ENCODE results near the gene AHI1.

AHI1 gene

DNA sequence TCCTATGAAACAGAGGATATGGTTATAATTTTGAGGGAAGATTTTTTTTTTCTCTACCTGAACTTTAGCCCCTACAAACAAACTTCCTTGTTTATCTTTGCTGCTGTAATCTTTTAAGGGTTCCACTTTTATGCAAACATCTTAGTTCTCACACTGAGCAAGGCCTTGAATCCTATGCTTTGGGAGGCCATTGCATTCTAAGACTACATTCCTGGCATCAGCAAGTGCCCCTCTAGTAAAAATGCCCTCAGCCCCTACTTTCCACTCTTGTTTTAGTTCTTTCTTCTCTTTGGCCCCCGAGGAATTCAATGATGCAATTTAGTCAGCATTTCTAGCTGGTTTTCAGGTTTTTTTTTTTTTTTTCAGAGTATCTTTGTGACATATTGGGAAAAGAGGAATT lies 8.1 kb upstream of the AHI1 start:
- Histone ChIP-seq H3K27me3 (ENCODE audit: low read depth, low read length) (no peaks in the 10 kb centered on the region), H3K79me2 (ENCODE audit: low read length) (no peaks in the 10 kb centered on the region), H3K27ac (ENCODE audit: low read length) (no peak overlapping the region), H3K36me3 (replicated peaks; ENCODE audit: low read depth, low read length) (no peaks in the 10 kb centered on the region), H4K20me1 (ENCODE audit: insufficient read depth, low read length) (no peaks in the 10 kb centered on the region), H3K9me3 (ENCODE audit: insufficient read depth, low read length) (no peaks in the 10 kb centered on the region), H3K9ac (ENCODE audit: low read length) (no peak overlapping the region), H3K4me3 (ENCODE audit: low read length) (no peak overlapping the region), H3K4me1 (ENCODE audit: low read length) (peaks cover 5% of the 10 kb centered on the region), H3K4me2 (ENCODE audit: low read length) (no peak overlapping the region), H2AFZ (ENCODE audit: low read depth, low read length) (no peak overlapping the region)
- no peak for TF ChIP-seq EZH2phosphoT487 (IDR thresholded peaks at IDR 0.05; ENCODE audit: low read depth)
- TF ChIP-seq CTCF (IDR thresholded peaks at IDR 0.05; ENCODE audit: low read depth, low read length) = no peak

GRCh38 chr6:135505222-135505621 lies 7.7 kb upstream of the AHI1 start:
- Histone ChIP-seq H4K20me1 (ENCODE audit: insufficient read depth, low read length) (no peaks in the 10 kb centered on the region), H3K9me3 (ENCODE audit: insufficient read depth, low read length) (no peaks in the 10 kb centered on the region), H2AFZ (ENCODE audit: low read depth, low read length) (no peak overlapping the region), H3K9ac (ENCODE audit: low read length) (no peak overlapping the region), H3K27me3 (ENCODE audit: low read depth, low read length) (no peaks in the 10 kb centered on the region), H3K4me1 (ENCODE audit: low read length) (peaks cover 5% of the 10 kb centered on the region), H3K27ac (ENCODE audit: low read length) (no peak overlapping the region), H3K4me3 (ENCODE audit: low read length) (no peak overlapping the region), H3K36me3 (replicated peaks; ENCODE audit: low read depth, low read length) (no peaks in the 10 kb centered on the region), H3K79me2 (ENCODE audit: low read length) (no peaks in the 10 kb centered on the region), H3K4me2 (ENCODE audit: low read length) (no peak overlapping the region)
- TF ChIP-seq EZH2phosphoT487 (IDR thresholded peaks at IDR 0.05; ENCODE audit: low read depth) = no peak
- no peak for TF ChIP-seq CTCF (IDR thresholded peaks at IDR 0.05; ENCODE audit: low read depth, low read length)

DNA sequence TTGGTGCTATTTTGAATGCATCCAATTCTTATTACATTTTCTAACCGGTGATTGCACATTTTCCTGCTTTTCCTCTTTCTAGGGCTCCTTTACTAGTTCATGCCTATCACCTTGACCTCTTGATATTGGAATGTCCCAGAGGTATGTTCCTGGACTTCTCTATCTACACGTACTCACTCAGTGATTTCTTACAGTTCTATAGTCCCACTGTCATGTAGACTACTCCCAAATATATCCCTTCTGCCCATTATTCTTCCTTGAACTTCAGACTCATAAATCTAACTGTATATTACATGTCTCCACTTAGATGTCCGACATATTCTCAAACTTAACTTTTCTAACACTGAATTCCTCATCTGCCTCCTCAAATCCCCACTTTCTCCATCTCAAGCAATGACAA lies 7.2 kb upstream of the AHI1 start:
- H3K4me2 ChIP-seq (ENCODE audit: low read length) = no peak overlapping the region
- H3K9me3 ChIP-seq (ENCODE audit: insufficient read depth, low read length) = no peaks in the 10 kb centered on the region
- H3K4me3 ChIP-seq (ENCODE audit: low read length) = no peak overlapping the region
- TF ChIP-seq CTCF (IDR thresholded peaks at IDR 0.05; ENCODE audit: low read depth, low read length) (no peak), EZH2phosphoT487 (IDR thresholded peaks at IDR 0.05; ENCODE audit: low read depth) (no peak)
- no peak overlapping the region for H3K9ac ChIP-seq (ENCODE audit: low read length)
- H3K4me1 ChIP-seq (ENCODE audit: low read length) = peaks cover 5% of the 10 kb centered on the region
- H2AFZ ChIP-seq (ENCODE audit: low read depth, low read length) = no peak overlapping the region
- H3K36me3 ChIP-seq (replicated peaks; ENCODE audit: low read depth, low read length) = no peaks in the 10 kb centered on the region
- H3K27me3 ChIP-seq (ENCODE audit: low read depth, low read length) = no peaks in the 10 kb centered on the region
- no peak overlapping the region for H3K27ac ChIP-seq (ENCODE audit: low read length)
- no peaks in the 10 kb centered on the region for H3K79me2 ChIP-seq (ENCODE audit: low read length)
- no peaks in the 10 kb centered on the region for H4K20me1 ChIP-seq (ENCODE audit: insufficient read depth, low read length)

GRCh38 chr6:135503703-135504475 lies 6.3 kb upstream of the AHI1 start:
- no peaks in the 10 kb centered on the region for H4K20me1 ChIP-seq (ENCODE audit: insufficient read depth, low read length)
- no peak for TF ChIP-seq CTCF (IDR thresholded peaks at IDR 0.05; ENCODE audit: low read depth, low read length)
- TF ChIP-seq EZH2phosphoT487 (IDR thresholded peaks at IDR 0.05; ENCODE audit: low read depth) = no peak

More at GRCh38 chr6:135503703-135504475, 6.3 kb upstream of the AHI1 start:
- no peak overlapping the region for H3K9ac ChIP-seq (ENCODE audit: low read length)
- no peak overlapping the region for H2AFZ ChIP-seq (ENCODE audit: low read depth, low read length)
- H3K79me2 ChIP-seq (ENCODE audit: low read length) = no peaks in the 10 kb centered on the region
- H3K9me3 ChIP-seq (ENCODE audit: insufficient read depth, low read length) = no peaks in the 10 kb centered on the region
- H3K36me3 ChIP-seq (replicated peaks; ENCODE audit: low read depth, low read length) = no peaks in the 10 kb centered on the region
- H3K4me2 ChIP-seq (ENCODE audit: low read length) = no peak overlapping the region
- no peak overlapping the region for H3K27ac ChIP-seq (ENCODE audit: low read length)
- no peaks in the 10 kb centered on the region for H3K27me3 ChIP-seq (ENCODE audit: low read depth, low read length)
- peaks cover 12% of the 10 kb centered on the region for H3K4me1 ChIP-seq (ENCODE audit: low read length)
- no peak overlapping the region for H3K4me3 ChIP-seq (ENCODE audit: low read length)

All from OCI-LY3 (cell line).